HG02798 (cell line): ENCODE results near the gene DNAJB13.
"Not testable (repeated sequence)": the region's sequence is repeated elsewhere in the genome, so short reads cannot be mapped to it uniquely, and the experiment has no call there.

Experiments
- ATAC-seq: cut with Tn5 transposase; IDR thresholded peaks from one replicate; pipeline ENCODE4 v1.9.1; 2021; ENCODE audit warnings: mild to moderate bottlenecking; ENCODE audit not compliant: unreplicated experiment, poor library complexity

Gene DNAJB13, protein sequence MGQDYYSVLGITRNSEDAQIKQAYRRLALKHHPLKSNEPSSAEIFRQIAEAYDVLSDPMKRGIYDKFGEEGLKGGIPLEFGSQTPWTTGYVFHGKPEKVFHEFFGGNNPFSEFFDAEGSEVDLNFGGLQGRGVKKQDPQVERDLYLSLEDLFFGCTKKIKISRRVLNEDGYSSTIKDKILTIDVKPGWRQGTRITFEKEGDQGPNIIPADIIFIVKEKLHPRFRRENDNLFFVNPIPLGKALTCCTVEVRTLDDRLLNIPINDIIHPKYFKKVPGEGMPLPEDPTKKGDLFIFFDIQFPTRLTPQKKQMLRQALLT

DNA sequence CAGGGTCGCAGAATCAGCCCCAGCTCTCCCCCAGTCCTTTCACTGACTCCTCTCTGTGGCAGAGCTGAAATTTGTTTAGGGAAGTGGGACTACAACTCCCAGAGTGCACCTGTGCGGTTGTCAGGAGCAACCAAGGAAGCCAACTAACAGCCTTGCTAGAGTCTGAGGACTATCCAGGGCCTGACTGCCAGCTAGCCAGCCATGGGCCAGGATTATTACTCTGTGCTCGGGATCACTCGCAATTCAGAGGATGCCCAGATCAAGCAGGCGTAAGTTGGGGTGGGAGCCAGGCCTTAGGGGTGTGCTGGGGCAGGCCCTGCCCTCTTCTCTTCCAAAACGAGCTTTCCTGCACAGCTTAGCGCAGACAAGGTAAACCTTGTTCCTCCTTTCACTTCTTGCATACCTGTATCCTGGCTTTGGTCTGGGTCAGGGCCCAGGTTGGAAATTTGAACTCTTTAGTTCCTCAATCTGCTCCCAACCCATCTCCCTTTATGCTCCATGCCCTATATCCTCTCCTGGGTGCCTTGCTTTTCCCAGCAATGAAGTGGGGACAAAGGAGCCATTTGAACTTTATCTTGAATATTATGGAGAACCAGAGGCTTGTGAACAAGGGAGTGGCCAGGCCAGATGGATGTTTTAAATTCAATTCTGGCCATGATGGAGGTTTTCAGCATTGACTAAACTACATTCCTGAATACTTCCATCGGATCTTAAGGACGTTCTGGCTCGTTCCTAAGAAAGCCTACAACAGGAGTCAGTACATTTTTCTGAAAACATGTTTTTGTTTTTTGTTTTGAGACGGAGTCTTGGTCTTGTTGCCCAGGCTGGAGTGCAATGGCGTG, at the start of gene DNAJB13:
Gene DNAJB13 (plus strand): TSS at position 158 of the 842 bp plus-strand sequence. CDS start 44 bp downstream, at position 202.
- ATAC-seq = peak; percentile 87

DNA sequence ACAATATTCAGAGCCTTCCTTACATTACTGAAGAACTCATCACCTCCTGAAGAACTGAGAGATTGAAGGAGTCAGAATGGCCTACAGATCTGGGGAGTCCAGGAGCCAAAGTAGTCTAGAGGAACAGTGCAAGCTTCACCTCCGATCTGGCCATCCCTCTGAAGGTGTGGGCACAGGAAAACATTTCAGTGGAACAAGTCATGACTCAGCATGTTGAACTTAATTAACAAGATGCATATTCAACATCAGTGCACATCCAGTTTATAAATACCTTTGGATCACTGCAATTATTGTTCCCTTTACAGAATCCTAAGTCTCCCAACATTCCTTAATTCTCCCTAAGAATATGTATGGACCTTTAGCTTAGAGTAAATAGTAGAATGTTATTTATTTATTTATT, 48.5 kb upstream of the DNAJB13 start:
- no peak for ATAC-seq

DNA sequence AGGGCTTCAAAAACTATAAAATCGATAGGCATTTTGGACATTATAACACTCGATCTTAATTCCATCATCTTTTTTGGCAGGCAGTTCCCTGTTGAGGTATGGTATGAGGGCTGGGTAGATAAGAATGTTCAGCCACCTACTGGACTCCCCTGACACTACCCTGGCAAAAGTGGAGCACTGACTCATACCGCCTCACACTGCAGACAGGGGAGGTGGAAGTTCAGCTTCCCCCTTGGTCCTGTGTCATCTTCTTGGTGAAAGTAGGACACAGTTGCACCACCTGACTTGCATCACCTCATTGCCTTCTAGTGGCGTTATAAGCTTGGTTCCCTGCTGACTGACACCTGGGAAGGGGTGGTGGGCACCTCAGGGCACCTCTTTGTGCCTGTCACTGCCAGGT, 43.6 kb upstream of the DNAJB13 start:
- no peak for ATAC-seq

DNA sequence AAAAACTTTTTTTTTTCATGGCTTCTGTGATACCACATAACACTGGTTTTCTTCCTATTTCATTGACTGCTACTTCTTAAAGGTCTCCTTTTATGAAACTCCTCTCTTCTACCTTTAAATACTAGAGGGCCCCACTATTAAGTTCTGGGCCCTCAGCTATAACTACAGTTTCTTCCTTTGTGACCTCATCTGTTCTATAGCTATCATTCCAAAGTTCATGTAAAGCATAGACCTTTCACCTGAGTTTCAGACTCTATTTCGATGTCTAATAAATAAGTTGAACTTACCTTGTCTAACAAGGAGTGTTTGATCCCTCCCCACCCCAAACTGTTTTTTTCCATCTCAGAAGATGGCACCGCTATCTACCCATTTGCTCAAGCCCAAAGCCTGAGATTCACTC, 38.8 kb upstream of the DNAJB13 start:
- no peak for ATAC-seq

DNA sequence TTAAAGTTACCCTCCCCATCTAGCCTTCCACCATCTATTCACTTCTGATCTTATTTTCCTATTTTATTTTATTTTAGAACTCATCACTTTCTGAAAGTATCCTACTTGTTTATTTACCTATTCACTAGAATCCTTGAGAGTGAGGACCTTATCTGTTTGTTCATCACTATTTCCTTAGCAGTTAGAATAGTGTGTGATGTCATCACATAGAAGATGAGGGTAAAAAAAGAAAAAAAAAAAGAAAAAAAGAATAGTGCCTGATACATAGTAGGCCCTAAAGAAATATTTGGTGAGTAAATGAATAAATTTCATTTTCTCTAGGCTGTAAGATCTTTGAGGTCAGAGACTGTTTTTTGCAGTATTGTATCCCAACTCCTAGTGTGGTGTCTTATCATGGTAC, 37.4 kb upstream of the DNAJB13 start:
- no peak for ATAC-seq

DNA sequence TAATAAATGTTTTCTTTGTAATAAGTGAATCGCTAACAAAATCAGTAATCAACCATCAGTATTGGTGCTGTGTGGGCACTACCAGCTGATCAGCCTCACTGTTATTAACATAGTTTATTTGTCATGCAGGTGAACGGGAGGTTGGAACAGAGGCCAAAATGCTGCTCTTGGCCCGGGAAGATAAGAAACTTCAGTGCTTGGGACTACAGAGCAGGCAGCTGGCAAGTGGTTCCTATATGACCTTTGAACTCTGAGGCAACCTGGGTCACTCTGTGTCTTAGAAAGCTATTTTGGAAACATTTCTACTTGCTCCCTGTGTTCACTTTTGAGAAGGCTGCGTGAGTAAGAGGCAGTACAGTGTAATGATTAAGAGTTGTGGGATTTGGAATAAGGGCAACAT, 36.5 kb upstream of the DNAJB13 start:
- ATAC-seq = no peak

DNA sequence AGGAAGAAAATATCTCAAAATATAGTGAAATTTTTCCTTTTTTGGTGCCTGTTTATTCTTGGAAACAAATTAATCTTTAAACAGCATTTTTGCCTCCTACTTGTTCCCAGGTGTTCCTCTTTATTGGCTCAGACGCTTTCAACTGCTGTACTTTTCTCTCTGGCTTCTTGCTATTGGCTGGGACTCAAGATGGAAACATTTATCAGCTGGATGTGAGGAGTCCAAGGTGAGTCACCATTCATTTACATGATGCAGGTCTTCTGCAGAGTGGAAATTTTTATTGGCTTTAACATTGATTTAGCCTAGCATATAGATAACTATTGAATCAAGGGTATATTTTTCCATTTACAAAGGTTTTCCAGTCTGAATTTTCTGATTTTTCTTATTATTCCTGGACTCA, 34.4 kb upstream of the DNAJB13 start:
- ATAC-seq = no peak

DNA sequence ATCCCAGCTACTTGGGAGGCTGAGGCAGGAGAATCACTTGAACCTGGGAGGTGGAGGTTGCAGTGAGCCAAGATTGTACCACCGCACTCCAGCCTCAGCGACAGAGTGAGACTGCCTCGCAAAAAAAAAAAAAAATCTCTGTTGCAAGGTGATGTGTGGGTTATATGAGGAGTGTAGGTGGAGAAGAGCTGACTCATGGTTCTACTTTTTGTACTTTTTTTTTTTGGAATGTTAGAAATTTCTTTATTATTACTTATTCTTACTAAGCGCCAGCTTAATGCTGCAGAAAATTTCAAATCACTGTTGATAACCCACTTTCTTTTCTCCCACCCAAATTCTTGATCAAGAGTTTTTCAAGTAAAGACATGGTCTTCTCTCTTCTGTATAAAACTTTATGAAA, 29.6 kb upstream of the DNAJB13 start:
- no peak for ATAC-seq

DNA sequence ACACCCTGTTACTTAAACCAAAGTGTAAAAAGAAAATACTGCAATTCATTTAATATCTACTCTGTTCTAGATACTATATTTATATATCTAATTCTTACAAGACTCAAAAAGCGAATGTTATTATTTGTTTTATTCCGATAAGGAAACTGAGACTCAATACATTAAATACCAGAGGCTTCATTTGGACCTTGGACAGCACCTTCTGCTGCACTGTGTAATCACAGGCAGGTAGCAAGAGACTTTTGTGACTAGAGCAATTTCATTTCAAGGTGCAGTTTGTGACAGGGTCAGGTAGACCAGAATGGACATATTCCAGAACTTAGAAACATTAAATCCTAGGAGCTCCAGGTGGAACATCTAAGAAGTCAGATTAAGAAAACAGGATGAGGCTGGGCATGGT, 21.4 kb upstream of the DNAJB13 start:
- ATAC-seq = no peak

DNA sequence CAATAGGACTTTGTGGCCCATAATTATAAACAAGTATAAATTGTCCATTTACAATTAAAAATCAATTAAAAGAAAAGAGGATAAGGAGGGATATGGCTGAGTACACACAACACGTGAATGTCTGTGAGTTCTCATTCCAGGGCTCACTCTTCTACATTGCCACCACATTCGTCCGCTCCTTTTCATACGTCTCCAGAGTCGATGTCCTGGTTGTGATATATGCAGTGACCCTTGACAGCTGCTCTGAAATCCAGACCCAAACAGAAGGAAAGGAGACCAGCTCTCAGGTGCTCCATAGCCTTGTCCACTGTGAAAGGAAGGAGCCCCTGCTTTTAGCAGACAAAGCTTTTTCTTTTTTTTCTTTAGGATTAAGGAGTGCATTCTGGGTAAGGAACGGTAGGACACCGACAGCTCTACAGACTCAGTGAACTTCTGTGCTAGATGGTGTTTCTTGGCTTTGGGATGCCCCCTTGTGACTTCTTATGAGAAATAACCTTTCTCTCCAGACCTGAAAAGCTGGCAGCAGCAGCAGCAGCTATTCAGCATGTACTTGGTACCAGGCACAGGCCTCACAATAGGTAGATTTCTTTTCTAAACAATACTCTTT, 19.7 kb upstream of the DNAJB13 start:
- no peak for ATAC-seq

DNA sequence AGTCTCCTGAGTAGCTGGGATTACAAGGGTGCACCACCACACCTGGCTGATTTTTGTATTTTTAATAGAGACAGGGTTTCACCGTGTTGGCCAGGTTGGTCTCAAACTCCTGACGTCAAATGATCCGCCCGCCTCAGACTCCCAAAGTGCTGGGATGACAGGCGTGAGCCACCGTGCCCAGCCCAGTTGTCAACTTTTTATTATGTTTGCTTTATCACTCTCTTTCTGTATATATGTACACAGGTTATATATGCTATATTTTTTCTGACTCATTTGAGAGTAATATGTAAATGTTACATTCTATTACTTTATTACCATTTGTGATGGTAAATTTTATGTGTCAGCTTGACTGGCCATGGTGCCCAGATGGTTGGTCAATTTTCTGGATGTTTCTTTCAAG, 18.9 kb upstream of the DNAJB13 start:
- no peak for ATAC-seq

DNA sequence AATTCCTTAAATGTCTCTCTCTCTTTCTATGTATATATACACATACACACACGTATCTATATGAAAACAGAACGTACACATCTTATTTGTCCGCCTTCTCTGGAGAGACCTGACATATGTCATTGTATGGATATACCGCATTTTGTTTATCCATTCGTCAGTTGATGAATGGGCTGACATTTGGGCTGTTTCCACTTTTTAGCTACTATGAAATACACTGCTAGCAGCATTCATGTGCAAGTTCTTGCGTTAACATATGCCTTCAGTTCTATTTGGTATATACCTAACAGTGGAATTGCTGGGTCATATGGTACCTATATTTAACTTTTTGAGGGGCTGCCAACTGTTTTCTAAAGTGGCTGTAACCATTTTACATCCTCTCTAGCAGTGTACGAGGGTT, 18.0 kb upstream of the DNAJB13 start:
- no peak for ATAC-seq

DNA sequence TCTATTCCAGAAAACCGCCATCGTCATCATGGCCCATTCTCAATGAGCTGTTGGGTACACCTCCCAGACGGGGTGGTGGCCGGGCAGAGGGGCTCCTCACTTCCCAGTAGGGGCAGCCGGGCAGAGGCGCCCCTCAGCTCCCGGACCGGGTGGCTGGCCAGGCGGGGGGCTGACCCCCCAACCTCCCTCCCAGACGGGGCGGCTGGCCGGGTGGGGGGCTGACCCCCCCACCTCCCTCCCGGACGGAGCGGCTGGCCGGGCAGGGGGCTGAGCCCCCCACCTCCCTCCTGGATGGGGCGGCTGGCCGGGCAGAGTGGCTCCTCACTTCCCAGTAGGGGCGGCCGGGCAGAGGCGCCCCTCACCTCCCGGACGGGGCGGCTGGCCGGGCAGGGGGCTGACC, 14.8 kb upstream of the DNAJB13 start:
- ATAC-seq = not testable (repeated sequence)

DNA sequence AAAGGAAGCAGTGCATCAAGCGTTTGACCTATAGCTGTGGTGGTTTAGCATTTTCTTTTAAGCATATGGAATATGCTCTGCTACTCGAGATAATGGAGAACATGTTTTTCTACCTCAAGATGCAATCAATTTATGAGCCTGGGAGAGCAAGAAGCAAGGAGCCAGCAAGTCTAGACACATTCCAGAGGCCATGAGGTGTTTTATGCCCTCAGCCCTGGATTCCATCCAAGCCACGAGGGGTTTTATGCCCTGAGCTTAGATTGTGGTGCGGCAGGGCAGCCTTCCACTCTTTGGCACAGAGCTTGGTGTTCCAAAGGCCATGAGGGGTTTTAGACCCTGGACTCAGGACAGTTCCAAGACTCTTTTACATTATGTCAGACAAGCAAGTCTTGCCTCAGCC, 11.7 kb upstream of the DNAJB13 start:
- no peak for ATAC-seq

DNA sequence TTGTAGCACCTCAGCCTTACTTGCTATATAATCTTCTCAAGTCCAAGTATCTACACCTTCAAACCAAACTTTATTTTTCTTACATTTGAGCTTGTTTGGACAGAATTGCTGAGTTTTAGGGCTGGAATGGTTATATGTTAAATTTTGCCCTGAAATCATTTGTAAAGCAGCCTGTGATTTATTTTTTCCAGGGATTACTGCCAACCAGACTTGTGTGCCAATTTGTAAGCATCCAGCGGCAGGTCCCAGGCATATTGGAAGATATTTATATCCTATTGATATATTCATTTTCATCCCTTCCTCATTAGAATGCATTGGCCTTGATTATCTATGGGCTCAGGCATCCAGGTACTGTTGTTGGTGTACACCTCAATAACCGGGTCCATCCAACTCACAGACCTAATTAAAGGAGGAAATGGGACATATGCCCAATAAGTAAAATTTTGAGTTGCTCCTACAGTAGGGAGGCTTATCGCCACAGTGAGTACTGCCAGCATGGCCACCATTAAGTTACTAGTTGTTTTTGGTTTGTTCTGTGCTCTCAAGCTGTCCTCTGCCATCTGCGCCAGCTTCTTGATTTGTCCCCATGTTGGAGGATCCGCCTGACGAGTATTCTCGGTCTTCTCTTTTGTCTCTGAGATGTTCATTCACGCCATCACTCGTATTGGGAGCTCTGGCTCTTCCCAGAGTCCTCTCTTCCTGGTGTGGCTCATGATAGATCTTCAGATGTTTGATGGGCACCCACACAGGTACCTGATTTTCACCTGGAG, 9.8 kb upstream of the DNAJB13 start:
- no peak for ATAC-seq

DNA sequence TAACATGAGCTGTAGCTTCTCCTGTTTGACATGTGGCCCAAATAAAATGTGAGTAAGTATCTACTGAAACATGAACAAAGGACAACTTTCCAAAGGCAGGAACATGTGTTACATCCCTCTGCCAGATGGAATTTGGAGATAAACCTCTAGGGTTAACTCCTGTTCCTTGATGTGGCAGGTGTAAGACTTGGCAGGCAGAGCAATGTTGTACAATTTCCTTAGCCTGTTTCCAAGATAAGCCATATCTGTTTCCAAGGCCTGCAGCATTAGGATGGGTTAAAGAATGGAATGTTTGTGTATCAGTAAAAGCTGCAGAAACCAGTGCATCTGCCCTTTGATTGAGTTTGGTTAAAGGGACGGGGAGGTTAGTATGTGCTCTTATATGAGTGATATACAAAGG, 8.8 kb upstream of the DNAJB13 start:
- no peak for ATAC-seq

DNA sequence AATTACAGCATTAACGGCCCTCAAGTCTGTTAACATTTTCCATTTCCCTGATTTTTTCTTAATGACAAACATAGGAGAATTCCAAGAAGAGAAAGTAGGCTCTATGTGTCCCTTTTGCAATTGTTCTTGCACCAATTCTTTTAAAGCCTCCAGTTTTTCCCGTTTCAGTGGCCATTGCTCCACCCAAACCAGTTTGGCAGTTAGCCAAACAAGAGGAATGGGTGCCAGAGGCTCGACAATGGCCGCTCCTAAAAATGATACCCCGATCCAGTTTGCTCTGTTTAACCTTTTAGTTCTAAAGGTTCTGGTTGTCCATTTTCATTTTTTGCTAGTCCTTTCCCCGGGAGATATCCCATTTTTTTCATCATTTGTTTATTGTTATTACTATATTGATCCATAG, 6.7 kb upstream of the DNAJB13 start:
- no peak for ATAC-seq

DNA sequence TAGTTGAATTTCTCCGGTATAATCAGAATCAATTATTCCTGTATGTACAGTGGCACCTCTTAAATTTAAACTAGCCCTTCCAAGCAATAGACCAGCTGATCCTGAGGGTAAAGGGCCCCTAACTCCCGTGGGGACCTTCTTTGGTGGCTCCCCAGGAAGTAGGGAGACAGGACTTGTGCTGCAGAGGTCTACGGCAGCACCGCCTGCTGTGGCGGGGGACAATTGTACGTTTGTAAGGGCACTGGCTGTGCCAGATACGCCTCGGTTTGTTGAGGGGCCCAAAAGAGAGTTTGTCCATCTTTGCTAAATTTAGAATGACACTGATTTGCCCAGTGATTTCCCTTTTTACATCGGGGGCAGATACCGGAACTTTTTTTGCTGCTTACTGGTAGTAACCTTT, 5.9 kb upstream of the DNAJB13 start:
- ATAC-seq = no peak

DNA sequence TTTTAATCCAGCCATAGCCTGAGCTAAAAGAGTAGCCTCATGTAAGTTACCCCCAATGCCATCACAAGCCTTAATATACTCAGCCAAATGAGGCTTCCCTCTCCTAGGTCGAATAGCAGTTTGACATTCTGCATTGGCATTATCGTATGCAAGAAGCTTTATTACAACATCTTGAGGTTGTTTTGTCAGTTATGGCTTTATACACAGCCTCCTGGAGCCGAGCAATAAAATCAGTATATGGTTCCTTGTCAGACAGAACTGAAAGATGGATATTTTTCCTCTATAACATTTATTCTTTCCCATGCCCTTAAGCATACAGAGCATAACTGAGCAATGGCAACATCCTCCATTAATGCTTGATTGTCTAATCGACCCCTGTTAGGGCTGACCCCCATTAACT, 5.4 kb upstream of the DNAJB13 start:
- ATAC-seq = no peak

DNA sequence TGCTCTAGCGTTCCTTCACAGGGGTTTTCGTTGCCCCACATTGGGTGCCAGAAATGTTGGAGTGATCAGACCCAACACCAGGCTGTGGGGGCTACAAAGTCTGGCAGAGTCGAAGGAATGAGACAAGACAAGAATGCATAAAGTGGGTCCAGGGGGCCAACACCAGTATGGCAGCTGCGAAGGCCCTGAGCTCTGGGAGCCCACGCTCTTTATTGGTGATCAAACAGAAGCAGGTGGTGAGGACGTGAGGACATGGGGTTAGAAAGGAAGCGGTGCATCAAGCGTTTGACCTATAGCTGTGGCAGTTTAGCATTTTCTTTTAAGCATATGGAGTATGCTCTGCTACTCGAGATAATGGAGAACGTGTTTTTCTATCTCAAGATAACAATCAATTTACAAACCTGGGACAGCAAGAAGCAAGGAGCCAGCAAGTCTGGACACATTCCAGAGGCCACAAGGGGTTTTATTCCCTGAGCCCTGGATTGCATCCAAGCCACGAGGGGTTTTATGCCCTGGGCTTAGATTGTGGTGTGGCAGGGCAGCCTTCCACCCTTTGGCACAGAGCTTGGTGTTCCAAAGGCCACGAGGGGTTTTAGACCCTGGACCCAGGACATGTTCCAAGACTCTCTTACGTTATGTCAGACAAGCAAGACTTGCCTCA, 3.9 kb upstream of the DNAJB13 start:
- no peak for ATAC-seq
